GM12878 (cell line): ENCODE data around the gene BMF. TPM values are rescaled to one million over a fixed set of nuclear protein-coding genes. Genes with fewer than 3 reads are reported as not detected.
A peak's percentile ranks its signal among the peaks of the same experiment; 100 is the strongest.

Experiments
- ATAC-seq: fragments of 200-7000 bp; cut with Tn5 transposase; 3 replicates; pipeline ENCODE4 v1.9.1; 2020; ENCODE audit warnings: mild to moderate bottlenecking, moderate library complexity
- BruUV-seq: library from RNA; stranded (reverse); fragments of 400-500 nt; replicated peaks from 2 replicates; lab custom pipeline; 2021; lab: Mats Ljungman, UMichigan
- CTCF ChIA-PET: fragments of 300-600 bp; sonication (Branson Sonifier 250); formaldehyde crosslinking; extraction: SDS; loops from one replicate; lab custom pipeline; 2021; ENCODE audit warnings: inconsistent platforms; lab: Yijun Ruan, JAX
- POLR2A ChIA-PET: fragments of 350-600 bp; formaldehyde crosslinking; extraction: SDS; loops from one replicate; lab custom pipeline; 2021; ENCODE audit warnings: inconsistent platforms; lab: Charles Lee
- RAD21 ChIA-PET: fragments of 300-600 bp; sonication (Branson Sonifier 250); formaldehyde crosslinking; loops from one replicate; lab custom pipeline; 2023; ENCODE audit warnings: antibody characterized with exemption; ENCODE audit not compliant: unreplicated experiment; lab: Charles Lee
- SMC1A ChIA-PET: fragments of 300-600 bp; sonication (Branson Sonifier 250); formaldehyde crosslinking; loops from one replicate; lab custom pipeline; 2023; ENCODE audit not compliant: unreplicated experiment, uncharacterized antibody; lab: Charles Lee
- DNase-seq: peaks from one replicate; pipeline ENCODE4 v3.0.0-alpha.2; 2011; ENCODE audit warnings: low read depth, low spot score
- FAIRE-seq: peaks from 3 replicates; lab custom pipeline; 2011; peaks lifted over from hg19 to GRCh38; lab: Jason Lieb, UNC
- H2AFZ ChIP-seq: 2 replicates; pipeline ENCODE4 v1.6.0; 2011; ENCODE audit warnings: low read depth, low read length, control low read depth; ENCODE audit not compliant: control insufficient read depth
- H3K27ac ChIP-seq: 2 replicates; pipeline ENCODE4 v1.5.1; 2011; ENCODE audit warnings: control low read depth; ENCODE audit not compliant: control insufficient read depth, insufficient read depth
- H3K27me3 ChIP-seq, 2 experiments: replicated peaks in 1 of 2; 2 replicates each; pipeline versions ENCODE4 v1.6.0 to v1.6.1; 2011; ENCODE audit warnings: low read length in 1 of 2; ENCODE audit not compliant: control insufficient read depth in 2 of 2, insufficient read depth in 2 of 2
- H3K36me3 ChIP-seq, 2 experiments: 2 replicates each; pipeline ENCODE4 v1.5.1; 2011; ENCODE audit warnings: low read length in 1 of 2; ENCODE audit not compliant: control insufficient read depth in 2 of 2, insufficient read depth in 2 of 2
- H3K4me1 ChIP-seq: 2 replicates; pipeline ENCODE4 v1.6.1; 2011; ENCODE audit warnings: mild to moderate bottlenecking, low read length, moderate library complexity, mixed read lengths; ENCODE audit not compliant: control insufficient read depth, insufficient read depth
- H3K4me2 ChIP-seq: 2 replicates; pipeline ENCODE4 v1.6.0; 2011; ENCODE audit warnings: control low read depth; ENCODE audit not compliant: control insufficient read depth, insufficient read depth
- H3K4me3 ChIP-seq: fragments of 200-600 bp; sonication (generic); 2 replicates; pipeline ENCODE4 v1.5.1; 2016
- H3K79me2 ChIP-seq: 2 replicates; pipeline ENCODE4 v1.6.0; 2011; ENCODE audit warnings: low read length; ENCODE audit not compliant: control insufficient read depth, insufficient read depth
- H3K9ac ChIP-seq: 2 replicates; pipeline ENCODE4 v1.8.0; 2011; ENCODE audit warnings: low read length, control low read depth, mixed read lengths; ENCODE audit not compliant: control insufficient read depth, insufficient read depth
- H3K9me3 ChIP-seq: replicated peaks from 3 replicates; pipeline ENCODE4 v1.5.1; 2011; ENCODE audit warnings: mild to moderate bottlenecking, low read length; ENCODE audit not compliant: control insufficient read depth, insufficient read depth
- H4K20me1 ChIP-seq: 2 replicates; pipeline ENCODE4 v1.6.0; 2011; ENCODE audit not compliant: control insufficient read depth, insufficient read depth
- ATF3 ChIP-seq: IDR thresholded peaks from 2 replicates; pipeline ENCODE4 v1.6.1; 2011; ENCODE audit warnings: low read depth, mild to moderate bottlenecking, low read length, moderate library complexity, borderline replicate concordance; ENCODE audit errors: extremely low read depth
- CBFB ChIP-seq: IDR thresholded peaks from 2 replicates; pipeline ENCODE4 v1.6.1; 2016; ENCODE audit warnings: antibody characterized with exemption, low read depth
- CEBPB ChIP-seq, 2 experiments: fragments of 150-350 bp in 1 of 2; IDR thresholded peaks; 2 replicates each; pipeline ENCODE4 v1.6.1; 2012 to 2014; ENCODE audit warnings: low read depth in 2 of 2, low read length in 2 of 2, borderline replicate concordance in 1 of 2, inconsistent platforms in 1 of 2
- EED ChIP-seq: sonication (generic); IDR thresholded peaks from 2 replicates; pipeline ENCODE4 v1.6.1; 2016; ENCODE audit warnings: antibody characterized with exemption, low read depth
- EP300 ChIP-seq, 2 experiments: fragments of 150-350 bp in 1 of 2; IDR thresholded peaks; 2 replicates each; pipeline ENCODE4 v1.6.1; 2011 to 2012; ENCODE audit warnings: low read depth in 2 of 2, low read length in 2 of 2, borderline replicate concordance in 1 of 2, improper control_type of control experiment in 1 of 2, inconsistent platforms in 1 of 2; ENCODE audit not compliant: control insufficient read depth in 1 of 2
- HDGF ChIP-seq: fragments of 450-650 bp; IDR thresholded peaks from 2 replicates; pipeline ENCODE4 v1.6.1; 2016; ENCODE audit warnings: antibody characterized with exemption
- MEF2A ChIP-seq: IDR thresholded peaks from 2 replicates; pipeline ENCODE4 v1.6.1; 2011; ENCODE audit warnings: low read depth, mild to moderate bottlenecking, low read length, moderate library complexity; ENCODE audit not compliant: insufficient read depth
- NBN ChIP-seq: fragments of 450-650 bp; IDR thresholded peaks from 2 replicates; pipeline ENCODE4 v1.6.1; 2016
- NFIC ChIP-seq: IDR thresholded peaks from 2 replicates; pipeline ENCODE4 v1.6.1; 2012; ENCODE audit warnings: low read depth, mild to moderate bottlenecking, inconsistent platforms, low read length, moderate library complexity
- NFYB ChIP-seq: IDR thresholded peaks from 2 replicates; pipeline ENCODE4 v1.6.1; 2011; ENCODE audit warnings: low read depth, mild to moderate bottlenecking, low read length, improper control_type of control experiment, moderate library complexity; ENCODE audit not compliant: insufficient read depth
- PML ChIP-seq: IDR thresholded peaks from 2 replicates; pipeline ENCODE4 v1.6.1; 2012; ENCODE audit warnings: low read length, inconsistent platforms
- RUNX3 ChIP-seq: IDR thresholded peaks from 2 replicates; pipeline ENCODE4 v1.6.1; 2012; ENCODE audit warnings: low read length, inconsistent platforms
- SUZ12 ChIP-seq: fragments of 200-600 bp; sonication (generic); IDR thresholded peaks from one replicate; pipeline ENCODE4 v1.6.1; 2018; ENCODE audit warnings: antibody characterized with exemption, mild to moderate bottlenecking; ENCODE audit not compliant: unreplicated experiment
- USF2 ChIP-seq: IDR thresholded peaks from 2 replicates; pipeline ENCODE4 v1.6.1; 2011; ENCODE audit warnings: low read depth, low read length, improper control_type of control experiment, borderline replicate concordance
- ZNF592 ChIP-seq: fragments of 450-650 bp; IDR thresholded peaks from 2 replicates; pipeline ENCODE4 v1.6.1; 2017; ENCODE audit warnings: mild to moderate bottlenecking, moderate library complexity
- WGBS: methylation state at CpG from one replicate; pipeline ENCODE4 v1.1.6; 2016; ENCODE audit warnings: low lambda C conversion rate; ENCODE audit not compliant: insufficient replicate concordance, insufficient coverage; ENCODE audit errors: missing lambda C conversion rate; 5-methylcytosine and 5-hydroxymethylcytosine counted together
- in situ Hi-C: fragments of 300-500 bp; cut with MboI; formaldehyde crosslinking; loops from 9 replicates; pipeline ENCODE4 v1.14.3; 2018; ENCODE audit warnings: mixed read lengths
- intact Hi-C: fragments of 100-400 bp; cut with micrococcal nuclease; formaldehyde crosslinking; loops from one replicate; pipeline ENCODE4 v1.14.2; 2022; ENCODE audit not compliant: unreplicated experiment
- polyA plus RNA-seq, 11 experiments: library from polyadenylated mRNA; depleted of rRNA in 4 of 11; unstranded in 6 of 11; stranded (reverse) in 5 of 11; fragments of >200 nt; fragmentation: Nextera tagmentation in 4 of 11; fragmentation: Illumina TruSeq in 1 of 11; extraction: Ambion mirVana in 4 of 11; extraction: Trizol in 1 of 11; gene quantifications; 1 replicate in 1 of 11; 2 replicates in 10 of 11; pipeline versions ENCODE4 v1.2.1 to v1.2.3, GENCODE V29; 2011 to 2016; ENCODE audit warnings: inconsistent platforms in 2 of 11, missing spikeins in 2 of 11, low read depth in 1 of 11
- total RNA-seq, 4 experiments: library from RNA; depleted of rRNA in 3 of 4; stranded (reverse); fragments of >200 nt in 3 of 4; fragmentation: Illumina TruSeq in 1 of 4; extraction: Trizol in 1 of 4; gene quantifications; 2 replicates each; pipeline versions ENCODE4 v1.2.1 to v1.2.3, GENCODE V29; 2013 to 2021

BMF gene
- total and polyA plus RNA-seq, 10 of the 15 experiments (the other 5 are each of a cell fraction or from before 2014, with no cell fraction given): 0.82 to 34.9 (median 16.9) TPM

- TF ChIP-seq ZNF592 (no peak), PML (no peak), CBFB (no peak)
Observed at GRCh38 chr15:40059821-40060220, 48.9 kb downstream of the BMF start (continued).

GRCh38 chr15:40058476-40059140 lies 50.1 kb downstream of the BMF start:
- Histone ChIP-seq H3K4me2 (peak overlapping the region; percentile 40), H3K9ac (peak overlapping the region; percentile 24; the same call in 1 of the 2 replicates), H3K9me3 (no peaks in the 10 kb centered on the region), H2AFZ (no peak overlapping the region), H4K20me1 (no peaks in the 10 kb centered on the region), H3K4me3 (no peak overlapping the region), H3K4me1 (peaks cover 78% of the 10 kb centered on the region), H3K27ac (peak overlapping the region; percentile 41), H3K79me2 (no peaks in the 10 kb centered on the region), H3K27me3 (no peaks in the 10 kb centered on the region), H3K36me3 (no peaks in the 10 kb centered on the region; a peak in 1 of 4 replicates)
- FAIRE-seq: no peak
- intact Hi-C loops (no loop called here), in situ Hi-C loops (loop anchor here (10.0 kb wide), 1 partner anchor 46 kb away; the partner anchor contains the start of gene BMF)
- RAD21 ChIA-PET: interaction anchor here (15.7 to 21.0 kb wide), 2 partner anchors 12 to 43 kb away, joined by 151 to 509 read pairs; partner anchors contain the start of gene BMF
- WGBS: 18% methylated on average over 3 of the region's 3 CpGs
- POLR2A ChIA-PET: interaction anchor here (0.6 to 12.9 kb wide), 6 partner anchors 10 to 129 kb away, joined by 3 to 208 read pairs (median 4); no protein-coding TSS in a partner anchor
- ATAC-seq: peak; percentile 10; the same call in 1 of the 3 replicates
- DNase-seq: no peak
- SMC1A ChIA-PET: interaction anchor here (0.7 to 43.9 kb wide), 4 partner anchors 11 to 105 kb away, joined by 3 to 981 read pairs (median 26); partner anchors contain the start of gene BMF
- BruUV-seq: no TSS peak
- CTCF ChIA-PET: interaction anchor here (1.4 to 23.9 kb wide), 5 partner anchors 10 to 159 kb away, joined by 7 to 578 read pairs (median 10); partner anchors contain the start of gene BMF
- TF ChIP-seq SUZ12 (no peak), EED (peak; percentile 60; the same call in 1 of the 2 replicates), CEBPB (IDR thresholded peaks at IDR 0.05; ENCODE audit: borderline replicate concordance in 1 of 2, low read depth in 2 of 2, low read length in 2 of 2) (no peak), ATF3 (no peak), MEF2A (0 out of 2 replicates have a peak, but pooled peaks have one; percentile 31), USF2 (no peak), HDGF (0 out of 2 replicates have a peak, but pooled peaks have one; percentile 22), NFYB (0 out of 2 replicates have a peak, but pooled peaks have one; percentile 39), EP300 (IDR thresholded peaks at IDR 0.05; ENCODE audit: borderline replicate concordance in 1 of 2, control insufficient read depth in 1 of 2, low read depth in 2 of 2, low read length in 2 of 2) (no peak), RUNX3 (peak; percentile 80), NBN (0 out of 2 replicates have a peak, but pooled peaks have one; percentile 20), NFIC (peak; percentile 34; the same call in 1 of the 2 replicates)
